Measurements from ENCODE around the gene ELFN2. TPM values are rescaled to one million over a fixed set of nuclear protein-coding genes. Genes with fewer than 3 reads are reported as not detected.

ELFN2 gene
- total RNA-seq, 4 donors from 2014 or later, result under 0.01 to 0.19 (median 0.16) TPM; not detected in 1

- ATAC-seq, result no peak
Observed at GRCh38 chr22:37376643-37377042, 50.6 kb downstream of the ELFN2 start.

GRCh38 chr22:37375801-37376200, 51.5 kb downstream of the ELFN2 start:
- no peak for ATAC-seq
- peaks cover 99% of the 10 kb centered on the region for H3K27me3 ChIP-seq

More at GRCh38 chr22:37376643-37377042, 50.6 kb downstream of the ELFN2 start:
- no peak overlapping the region for H3K4me3 ChIP-seq
- no peaks in the 10 kb centered on the region for H3K36me3 ChIP-seq
- H3K9me3 ChIP-seq, result no peaks in the 10 kb centered on the region
- WGBS, 2 donors (ENCODE audit: low coverage in 1 of 2), result 20% methylated on average over 1 of the region's 3 CpGs; no CpG with 5 or more reads in 1 of the 2 donors
- TF ChIP-seq EP300 (IDR thresholded peaks at IDR 0.05) (no peak), POLR2A (IDR thresholded peaks at IDR 0.05) (no peak), CTCF (IDR thresholded peaks at IDR 0.05) (no peak), POLR2AphosphoS5 (IDR thresholded peaks at IDR 0.05) (no peak)
- H3K27ac ChIP-seq, result no peak overlapping the region
- H3K4me1 ChIP-seq, result no peaks in the 10 kb centered on the region
- peaks cover 99% of the 10 kb centered on the region for H3K27me3 ChIP-seq

GRCh38 chr22:37374571-37374970, 52.7 kb downstream of the ELFN2 start:
- no peak for TF ChIP-seq POLR2A (IDR thresholded peaks at IDR 0.05)
- no peak for TF ChIP-seq CTCF (IDR thresholded peaks at IDR 0.05)
- no peak for TF ChIP-seq POLR2AphosphoS5 (IDR thresholded peaks at IDR 0.05)
- TF ChIP-seq EP300 (IDR thresholded peaks at IDR 0.05), result no peak
- H3K9me3 ChIP-seq, result no peaks in the 10 kb centered on the region
- no peak for ATAC-seq
- H3K4me1 ChIP-seq, result no peaks in the 10 kb centered on the region
- no peak overlapping the region for H3K4me3 ChIP-seq
- WGBS, 2 donors (ENCODE audit: low coverage in 1 of 2), result no CpG with 5 or more reads among the region's 35 CpGs
- no peaks in the 10 kb centered on the region for H3K36me3 ChIP-seq
- H3K27me3 ChIP-seq, result peaks cover 91% of the 10 kb centered on the region
- no peak overlapping the region for H3K27ac ChIP-seq

More at GRCh38 chr22:37375801-37376200, 51.5 kb downstream of the ELFN2 start:
- Histone ChIP-seq H3K27ac (no peak overlapping the region), H3K4me3 (no peak overlapping the region), H3K9me3 (no peaks in the 10 kb centered on the region), H3K4me1 (no peaks in the 10 kb centered on the region), H3K36me3 (no peaks in the 10 kb centered on the region)
- TF ChIP-seq EP300 (IDR thresholded peaks at IDR 0.05), result no peak
- no peak for TF ChIP-seq POLR2A (IDR thresholded peaks at IDR 0.05)
- no peak for TF ChIP-seq POLR2AphosphoS5 (IDR thresholded peaks at IDR 0.05)
- TF ChIP-seq CTCF (IDR thresholded peaks at IDR 0.05), result no peak
- no CpG with 5 or more reads among the region's 8 CpGs for whole genome bisulfite sequencing, 2 donors (ENCODE audit: low coverage in 1 of 2)

- H3K36me3 ChIP-seq, result no peaks in the 10 kb centered on the region
- ATAC-seq, result no peak
- no peak overlapping the region for H3K4me3 ChIP-seq
- H3K27ac ChIP-seq, result no peak overlapping the region
- no peak for TF ChIP-seq POLR2AphosphoS5 (IDR thresholded peaks at IDR 0.05)
- TF ChIP-seq CTCF (IDR thresholded peaks at IDR 0.05), result no peak
- TF ChIP-seq EP300 (IDR thresholded peaks at IDR 0.05), result no peak
- no peak for TF ChIP-seq POLR2A (IDR thresholded peaks at IDR 0.05)
- no peaks in the 10 kb centered on the region for H3K4me1 ChIP-seq
- WGBS, 2 donors (ENCODE audit: low coverage in 1 of 2), result no CpG with 5 or more reads among the region's 33 CpGs
- H3K27me3 ChIP-seq, result peaks cover 80% of the 10 kb centered on the region
- no peaks in the 10 kb centered on the region for H3K9me3 ChIP-seq
Observed at GRCh38 chr22:37373451-37373850, 53.8 kb downstream of the ELFN2 start.

GRCh38 chr22:37371911-37372310, 55.4 kb downstream of the ELFN2 start:
- Histone ChIP-seq H3K27ac (no peak overlapping the region), H3K27me3 (peaks cover 65% of the 10 kb centered on the region), H3K9me3 (no peaks in the 10 kb centered on the region), H3K4me3 (no peak overlapping the region), H3K4me1 (no peaks in the 10 kb centered on the region), H3K36me3 (no peaks in the 10 kb centered on the region)
- TF ChIP-seq POLR2AphosphoS5 (IDR thresholded peaks at IDR 0.05) (no peak), EP300 (IDR thresholded peaks at IDR 0.05) (no peak), POLR2A (IDR thresholded peaks at IDR 0.05) (no peak), CTCF (IDR thresholded peaks at IDR 0.05) (no peak)
- ATAC-seq, result no peak
- 20 to 92% methylated on average over 1 to 2 of the region's 18 CpGs for WGBS, 2 donors (ENCODE audit: low coverage in 1 of 2)
